HG03045 (cell line): ENCODE data around the gene ISCU.
"Not testable (repeated sequence)": the region's sequence is repeated elsewhere in the genome, so short reads cannot be mapped to it uniquely, and the experiment has no call there.

Source experiments
- ATAC-seq: cut with Tn5 transposase; IDR thresholded peaks from one replicate; pipeline ENCODE4 v1.9.1; 2021; ENCODE audit warnings: mild to moderate bottlenecking, moderate library complexity; ENCODE audit not compliant: unreplicated experiment

The ISCU gene

GRCh38 chr12:108616941-108617858, 54.8 kb downstream of the ISCU start:
- peak; percentile 72 for ATAC-seq

GRCh38 chr12:108618079-108618952, 55.9 kb downstream of the ISCU start:
- ATAC-seq = peak; percentile 40

- ATAC-seq = not testable (repeated sequence)
These were observed 56.5 kb downstream of the ISCU start for GRCh38 chr12:108618953-108619274.
